HFFc6 (cell line): ENCODE data around the gene ATP6V1C2. TPM values are rescaled to one million over a fixed set of nuclear protein-coding genes. Genes with fewer than 3 reads are reported as not detected.

Experiments
- DNase-seq: peaks from one replicate; pipeline ENCODE4 v3.0.0-alpha.2; 2018
- H3K27ac Mint-ChIP-seq: 2 replicates; pipeline ENCODE4 v1.8.0; 2020; ENCODE audit warnings: mild to moderate bottlenecking, mixed read lengths
- H3K27me3 Mint-ChIP-seq: 2 replicates; pipeline ENCODE4 v1.8.0; 2021; ENCODE audit warnings: mild to moderate bottlenecking, moderate library complexity, mixed read lengths; ENCODE audit not compliant: insufficient read depth
- H3K36me3 Mint-ChIP-seq: 2 replicates; pipeline ENCODE4 v1.8.0; 2021; ENCODE audit warnings: low read depth, mixed read lengths
- H3K4me1 Mint-ChIP-seq: 2 replicates; pipeline ENCODE4 v1.8.0; 2020; ENCODE audit warnings: low read depth, mixed read lengths
- H3K4me3 Mint-ChIP-seq: 2 replicates; pipeline ENCODE4 v1.8.0; 2020; ENCODE audit warnings: mild to moderate bottlenecking, moderate library complexity, mixed read lengths
- H3K9me3 Mint-ChIP-seq: 2 replicates; pipeline ENCODE4 v1.8.0; 2020; ENCODE audit warnings: mild to moderate bottlenecking, mixed read lengths
- total RNA-seq, 6 experiments: library from RNA; stranded (reverse); fragmentation: NEBNext Ultra II Directional; extraction: Animal tissue kit (Norgen Biotek cat#: 25700); gene quantifications; 2 replicates in 1 of 6; 3 replicates in 5 of 6; pipeline ENCODE4 v1.2.3, GENCODE V29; 2021
- TF ChIP-seq, protein P1 (sequence below): fragments of 200-600 bp; sonication (generic); IDR thresholded peaks from 2 replicates; pipeline ENCODE4 v1.5.0; 2021; ENCODE audit warnings: antibody characterized with exemption, mild to moderate bottlenecking

The ATP6V1C2 gene
- total RNA-seq, 6 experiments from 2014 or later, result not detected

DNA sequence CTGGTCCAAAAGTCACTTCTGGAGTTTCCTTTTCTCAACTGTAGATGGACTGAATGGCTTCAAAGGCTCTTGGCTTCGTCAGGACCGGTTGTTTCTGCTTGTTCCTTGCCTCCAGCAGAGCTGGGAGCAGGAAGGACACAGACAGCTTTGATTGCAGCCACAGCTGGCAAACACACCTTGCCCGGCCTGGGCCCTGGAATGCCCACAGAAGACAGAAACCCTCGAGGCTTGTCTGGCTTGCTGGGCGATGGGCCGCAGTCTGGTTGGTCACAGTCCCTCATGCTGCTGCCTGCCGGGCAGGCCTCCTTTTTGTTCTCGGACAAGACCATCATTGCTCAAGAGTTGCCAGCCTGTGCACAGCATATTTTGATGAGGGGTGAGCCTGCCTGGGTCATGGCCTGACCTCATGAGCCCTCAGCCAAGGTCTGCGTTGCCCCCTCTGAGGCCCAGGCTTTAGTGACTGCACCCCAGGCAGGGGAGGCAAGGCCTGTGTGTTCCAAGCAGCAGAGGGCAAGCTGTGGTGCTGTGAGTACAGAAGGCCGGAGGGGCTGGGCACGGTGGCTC is 37.8 kb downstream of the ATP6V1C2 start:
- Mint-ChIP-seq H3K27me3 (peaks cover 26% of the 10 kb centered on the region), H3K4me1 (no peaks in the 10 kb centered on the region; the same call in 1 of the 2 replicates), H3K36me3 (no peaks in the 10 kb centered on the region), H3K9me3 (no peaks in the 10 kb centered on the region), H3K4me3 (no peak overlapping the region), H3K27ac (no peak overlapping the region)
- TF ChIP-seq, protein P1, sequence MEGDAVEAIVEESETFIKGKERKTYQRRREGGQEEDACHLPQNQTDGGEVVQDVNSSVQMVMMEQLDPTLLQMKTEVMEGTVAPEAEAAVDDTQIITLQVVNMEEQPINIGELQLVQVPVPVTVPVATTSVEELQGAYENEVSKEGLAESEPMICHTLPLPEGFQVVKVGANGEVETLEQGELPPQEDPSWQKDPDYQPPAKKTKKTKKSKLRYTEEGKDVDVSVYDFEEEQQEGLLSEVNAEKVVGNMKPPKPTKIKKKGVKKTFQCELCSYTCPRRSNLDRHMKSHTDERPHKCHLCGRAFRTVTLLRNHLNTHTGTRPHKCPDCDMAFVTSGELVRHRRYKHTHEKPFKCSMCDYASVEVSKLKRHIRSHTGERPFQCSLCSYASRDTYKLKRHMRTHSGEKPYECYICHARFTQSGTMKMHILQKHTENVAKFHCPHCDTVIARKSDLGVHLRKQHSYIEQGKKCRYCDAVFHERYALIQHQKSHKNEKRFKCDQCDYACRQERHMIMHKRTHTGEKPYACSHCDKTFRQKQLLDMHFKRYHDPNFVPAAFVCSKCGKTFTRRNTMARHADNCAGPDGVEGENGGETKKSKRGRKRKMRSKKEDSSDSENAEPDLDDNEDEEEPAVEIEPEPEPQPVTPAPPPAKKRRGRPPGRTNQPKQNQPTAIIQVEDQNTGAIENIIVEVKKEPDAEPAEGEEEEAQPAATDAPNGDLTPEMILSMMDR, result no peak
- DNase-seq, result no peak

DNA sequence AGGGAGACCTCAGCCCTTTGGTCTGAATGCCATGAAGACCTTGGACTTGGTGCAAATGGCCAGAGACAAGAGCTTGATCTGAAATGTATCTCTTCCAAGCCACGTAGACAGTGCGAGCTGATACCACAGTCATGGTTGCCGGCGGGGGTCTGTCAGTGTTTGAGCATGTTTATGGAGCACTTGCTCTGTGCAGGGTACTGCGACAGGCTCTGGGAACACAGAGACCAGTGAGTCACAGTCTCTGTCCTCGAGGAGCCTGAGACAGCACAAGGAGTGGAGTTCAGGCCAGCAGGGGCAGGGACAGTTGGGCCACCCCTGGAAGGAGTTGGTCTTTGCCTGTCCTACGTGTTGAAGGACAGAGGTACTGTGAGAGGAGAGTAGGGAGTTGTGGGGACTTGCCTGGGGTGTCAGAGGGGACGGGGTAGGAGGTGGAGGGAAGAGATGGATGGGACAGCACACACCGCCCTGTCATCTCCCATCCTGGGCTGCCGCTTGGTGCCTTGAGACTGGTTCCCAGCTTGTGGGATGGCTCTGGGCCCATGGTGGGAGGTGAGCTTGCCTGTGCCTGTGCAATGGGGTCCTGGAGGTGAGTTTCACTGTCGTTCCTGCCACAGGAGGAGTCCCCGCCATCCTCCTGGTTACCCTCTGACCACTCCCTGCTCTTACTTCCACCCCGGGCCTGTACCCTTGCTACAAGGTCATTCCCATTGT is 39.5 kb downstream of the ATP6V1C2 start:
- no peak overlapping the region for H3K27ac Mint-ChIP-seq
- TF ChIP-seq, protein P1, result no peak
- H3K4me1 Mint-ChIP-seq, result no peaks in the 10 kb centered on the region; the same call in 1 of the 2 replicates
- DNase-seq, result no peak
- H3K9me3 Mint-ChIP-seq, result no peaks in the 10 kb centered on the region
- H3K27me3 Mint-ChIP-seq, result peaks cover 39% of the 10 kb centered on the region
- H3K4me3 Mint-ChIP-seq, result no peak overlapping the region
- H3K36me3 Mint-ChIP-seq, result no peaks in the 10 kb centered on the region

DNA sequence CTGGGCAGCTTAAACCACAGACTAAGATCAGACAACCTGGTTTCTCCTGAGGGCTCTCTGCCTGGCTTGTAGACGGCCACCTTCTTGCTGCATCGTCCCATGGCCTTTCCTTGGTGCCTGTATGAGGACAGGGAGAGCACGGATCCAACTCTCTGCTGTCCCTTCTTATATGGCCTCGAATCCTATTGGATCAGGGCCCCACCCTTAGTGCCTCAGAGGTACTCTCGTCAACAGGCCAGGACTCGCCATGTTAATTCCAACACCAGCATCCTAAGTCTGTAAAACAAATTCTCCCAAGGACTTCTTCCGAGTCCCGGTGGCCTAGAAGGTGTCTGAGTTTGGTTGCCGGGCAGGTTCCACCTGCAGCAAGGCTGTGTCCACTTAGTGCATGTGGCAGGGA is 40.2 kb downstream of the ATP6V1C2 start:
- no peak for DNase-seq
- TF ChIP-seq, protein P1, result no peak
- H3K27me3 Mint-ChIP-seq, result peaks cover 33% of the 10 kb centered on the region
- H3K4me3 Mint-ChIP-seq, result no peak overlapping the region
- H3K27ac Mint-ChIP-seq, result no peak overlapping the region
- no peaks in the 10 kb centered on the region for H3K9me3 Mint-ChIP-seq
- no peaks in the 10 kb centered on the region for H3K36me3 Mint-ChIP-seq
- H3K4me1 Mint-ChIP-seq, result no peaks in the 10 kb centered on the region; the same call in 1 of the 2 replicates

DNA sequence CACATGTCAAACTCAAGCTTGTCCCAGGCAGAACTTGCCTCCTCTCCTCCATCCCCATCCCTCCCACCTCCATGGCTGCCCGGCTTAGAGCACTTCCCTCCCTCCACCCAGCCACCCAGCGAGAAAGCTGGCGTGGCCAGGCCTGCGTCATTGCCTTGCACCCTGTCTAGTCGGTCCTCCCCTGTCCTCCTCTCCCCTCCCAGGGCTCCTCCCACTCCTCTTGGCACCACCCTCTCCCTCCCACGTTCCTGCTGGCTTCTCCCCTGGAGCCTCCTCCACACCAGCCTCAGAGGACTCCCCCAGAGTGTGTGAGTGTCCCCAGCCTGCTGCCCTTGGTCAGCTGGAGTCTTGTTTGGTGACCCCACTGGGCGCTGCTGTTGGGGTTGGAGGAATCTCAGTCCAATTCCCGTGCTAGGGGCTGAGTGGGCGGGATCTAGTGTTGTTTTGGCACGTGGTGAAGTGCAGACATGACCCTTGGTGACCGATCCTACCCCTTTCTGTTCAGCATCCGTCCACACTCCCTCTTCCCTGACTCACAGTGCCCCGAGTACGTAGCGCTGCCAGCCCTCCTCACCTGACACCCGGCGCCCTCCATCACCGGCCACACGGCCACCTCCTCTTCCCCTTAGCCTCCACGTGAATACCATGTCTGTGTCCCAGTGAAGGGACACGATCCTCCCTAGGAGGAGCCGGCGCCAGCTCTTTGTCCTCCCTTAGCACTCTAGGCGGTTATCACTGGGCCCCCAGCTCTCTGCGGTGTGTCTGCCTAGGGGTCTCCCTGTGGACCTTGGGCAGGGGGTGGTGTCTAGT is 41.4 kb downstream of the ATP6V1C2 start:
- H3K9me3 Mint-ChIP-seq, result no peaks in the 10 kb centered on the region
- no peak for DNase-seq
- TF ChIP-seq, protein P1, result no peak
- no peaks in the 10 kb centered on the region; the same call in 1 of the 2 replicates for H3K4me1 Mint-ChIP-seq
- no peaks in the 10 kb centered on the region for H3K36me3 Mint-ChIP-seq
- H3K27me3 Mint-ChIP-seq, result peaks cover 27% of the 10 kb centered on the region
- H3K27ac Mint-ChIP-seq, result no peak overlapping the region
- no peak overlapping the region for H3K4me3 Mint-ChIP-seq

DNA sequence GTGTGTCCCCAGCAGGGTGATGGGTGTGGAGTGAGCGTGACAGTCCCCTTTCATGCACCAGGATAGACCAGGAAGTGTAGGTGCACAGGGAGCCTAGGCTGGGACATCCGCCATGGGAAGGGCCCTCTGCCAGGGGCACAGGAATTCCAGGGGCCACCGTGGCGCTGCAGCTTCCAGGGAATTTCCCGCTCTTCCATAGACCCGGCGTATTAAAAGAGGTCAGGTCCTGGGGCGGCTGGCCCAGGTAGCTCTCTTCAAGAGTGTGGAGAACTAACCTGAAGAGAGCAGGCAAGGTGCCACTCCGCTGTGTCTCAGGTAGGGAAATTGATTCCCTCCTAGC is 42.0 kb downstream of the ATP6V1C2 start:
- Mint-ChIP-seq H3K36me3 (no peaks in the 10 kb centered on the region), H3K27me3 (peaks cover 28% of the 10 kb centered on the region), H3K4me1 (no peaks in the 10 kb centered on the region; the same call in 1 of the 2 replicates), H3K9me3 (no peaks in the 10 kb centered on the region), H3K4me3 (no peak overlapping the region), H3K27ac (no peak overlapping the region)
- DNase-seq, result no peak
- TF ChIP-seq, protein P1, result no peak
